ENCODE measurements around the gene UBE2D2. TPM values are rescaled to one million over a fixed set of nuclear protein-coding genes. Genes with fewer than 3 reads are reported as not detected.
A peak's percentile ranks its signal among the peaks of the same experiment; 100 is the strongest.

Gene UBE2D2
- total and polyA plus RNA-seq, 2 of the 13 experiments (the other 11 are each of a cell fraction or from before 2014, with no cell fraction given), result 79.1 to 109 TPM

DNA sequence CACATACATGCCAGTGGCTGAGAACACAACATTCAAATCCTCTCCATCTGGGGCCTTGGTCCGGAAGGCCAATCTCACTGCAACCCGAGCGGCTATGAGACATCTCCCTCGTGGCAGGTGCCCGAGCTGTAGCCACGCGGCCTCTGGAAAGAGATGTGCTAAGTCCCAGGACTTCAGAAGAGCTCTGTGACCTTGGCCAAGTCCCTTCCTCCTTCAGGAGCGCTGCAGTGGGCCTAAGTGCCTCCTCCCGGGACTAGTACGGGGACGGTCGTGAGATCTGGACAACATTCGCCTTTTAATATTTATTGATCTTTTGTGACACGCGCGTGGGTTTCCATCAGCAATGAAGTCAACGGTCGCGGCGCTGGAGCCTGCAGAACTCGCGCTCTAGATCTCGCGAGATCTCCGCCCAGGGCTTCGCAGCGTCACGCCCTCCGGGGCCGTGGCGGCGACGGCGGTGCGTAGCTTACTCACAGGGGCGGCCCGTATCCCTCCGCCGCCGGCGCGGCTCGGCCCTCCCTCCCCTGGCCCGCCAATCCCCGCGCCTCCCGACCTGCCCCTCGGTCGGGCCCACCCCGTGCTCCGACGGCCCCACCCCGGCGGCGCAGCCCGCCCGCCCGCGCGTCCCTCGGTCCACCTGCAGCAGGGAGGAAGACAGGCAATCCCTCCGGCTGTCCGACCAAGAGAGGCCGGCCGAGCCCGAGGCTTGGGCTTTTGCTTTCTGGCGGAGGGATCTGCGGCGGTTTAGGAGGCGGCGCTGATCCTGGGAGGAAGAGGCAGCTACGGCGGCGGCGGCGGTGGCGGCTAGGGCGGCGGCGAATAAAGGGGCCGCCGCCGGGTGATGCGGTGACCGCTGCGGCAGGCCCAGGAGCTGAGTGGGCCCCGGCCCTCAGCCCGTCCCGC is at the start of gene UBE2D2 (continued):
- TF ChIP-seq, protein P1, sequence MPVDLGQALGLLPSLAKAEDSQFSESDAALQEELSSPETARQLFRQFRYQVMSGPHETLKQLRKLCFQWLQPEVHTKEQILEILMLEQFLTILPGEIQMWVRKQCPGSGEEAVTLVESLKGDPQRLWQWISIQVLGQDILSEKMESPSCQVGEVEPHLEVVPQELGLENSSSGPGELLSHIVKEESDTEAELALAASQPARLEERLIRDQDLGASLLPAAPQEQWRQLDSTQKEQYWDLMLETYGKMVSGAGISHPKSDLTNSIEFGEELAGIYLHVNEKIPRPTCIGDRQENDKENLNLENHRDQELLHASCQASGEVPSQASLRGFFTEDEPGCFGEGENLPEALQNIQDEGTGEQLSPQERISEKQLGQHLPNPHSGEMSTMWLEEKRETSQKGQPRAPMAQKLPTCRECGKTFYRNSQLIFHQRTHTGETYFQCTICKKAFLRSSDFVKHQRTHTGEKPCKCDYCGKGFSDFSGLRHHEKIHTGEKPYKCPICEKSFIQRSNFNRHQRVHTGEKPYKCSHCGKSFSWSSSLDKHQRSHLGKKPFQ (CRISPR knock-in tag; IDR thresholded peaks at IDR 0.05; ENCODE audit: insufficient replicate concordance), result no peak
- TF ChIP-seq HDAC2 (CRISPR knock-in tag; IDR thresholded peaks at IDR 0.05) (peak; percentile 38; the same call in 1 of the 2 replicates), DRAP1 (CRISPR knock-in tag; IDR thresholded peaks at IDR 0.05) (peak; percentile 13; the same call in 1 of the 2 replicates), ADNP (CRISPR knock-in tag; IDR thresholded peaks at IDR 0.05) (no peak), ATM (IDR thresholded peaks at IDR 0.05; ENCODE audit: borderline replicate concordance) (no peak), MED8 (CRISPR knock-in tag; IDR thresholded peaks at IDR 0.05; ENCODE audit: insufficient replicate concordance) (no peak), KLF13 (CRISPR knock-in tag; IDR thresholded peaks at IDR 0.05) (no peak), ZNF879 (CRISPR knock-in tag; IDR thresholded peaks at IDR 0.05) (0 out of 2 replicates have a peak, but pooled peaks have one; percentile 35), ZBTB26 (CRISPR knock-in tag; IDR thresholded peaks at IDR 0.05; ENCODE audit: borderline replicate concordance) (no peak; the same call in 1 of the 2 replicates), KAT7 (CRISPR knock-in tag; IDR thresholded peaks at IDR 0.05; ENCODE audit: borderline replicate concordance) (no peak; the same call in 1 of the 2 replicates), TOE1 (CRISPR knock-in tag; IDR thresholded peaks at IDR 0.05) (0 out of 2 replicates have a peak, but pooled peaks have one; percentile 41), HMG20B (CRISPR knock-in tag; conservative IDR thresholded peaks at IDR 0.05) (no peak; the same call in 1 of the 2 replicates), ZNF670 (CRISPR knock-in tag; IDR thresholded peaks at IDR 0.05; ENCODE audit: borderline replicate concordance) (no peak), PITX1 (CRISPR knock-in tag; IDR thresholded peaks at IDR 0.05) (no peak), RBFOX2 (IDR thresholded peaks at IDR 0.05; ENCODE audit: low read depth, low read length) (peak; percentile 93), RFXANK (CRISPR knock-in tag; IDR thresholded peaks at IDR 0.05) (no peak), ZNF792 (CRISPR knock-in tag; IDR thresholded peaks at IDR 0.05) (peak; percentile 95)
- TF ChIP-seq, protein P2, sequence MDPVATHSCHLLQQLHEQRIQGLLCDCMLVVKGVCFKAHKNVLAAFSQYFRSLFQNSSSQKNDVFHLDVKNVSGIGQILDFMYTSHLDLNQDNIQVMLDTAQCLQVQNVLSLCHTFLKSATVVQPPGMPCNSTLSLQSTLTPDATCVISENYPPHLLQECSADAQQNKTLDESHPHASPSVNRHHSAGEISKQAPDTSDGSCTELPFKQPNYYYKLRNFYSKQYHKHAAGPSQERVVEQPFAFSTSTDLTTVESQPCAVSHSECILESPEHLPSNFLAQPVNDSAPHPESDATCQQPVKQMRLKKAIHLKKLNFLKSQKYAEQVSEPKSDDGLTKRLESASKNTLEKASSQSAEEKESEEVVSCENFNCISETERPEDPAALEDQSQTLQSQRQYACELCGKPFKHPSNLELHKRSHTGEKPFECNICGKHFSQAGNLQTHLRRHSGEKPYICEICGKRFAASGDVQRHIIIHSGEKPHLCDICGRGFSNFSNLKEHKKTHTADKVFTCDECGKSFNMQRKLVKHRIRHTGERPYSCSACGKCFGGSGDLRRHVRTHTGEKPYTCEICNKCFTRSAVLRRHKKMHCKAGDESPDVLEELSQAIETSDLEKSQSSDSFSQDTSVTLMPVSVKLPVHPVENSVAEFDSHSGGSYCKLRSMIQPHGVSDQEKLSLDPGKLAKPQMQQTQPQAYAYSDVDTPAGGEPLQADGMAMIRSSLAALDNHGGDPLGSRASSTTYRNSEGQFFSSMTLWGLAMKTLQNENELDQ (CRISPR knock-in tag; IDR thresholded peaks at IDR 0.05; ENCODE audit: borderline replicate concordance), result no peak
- TF ChIP-seq, protein P3, sequence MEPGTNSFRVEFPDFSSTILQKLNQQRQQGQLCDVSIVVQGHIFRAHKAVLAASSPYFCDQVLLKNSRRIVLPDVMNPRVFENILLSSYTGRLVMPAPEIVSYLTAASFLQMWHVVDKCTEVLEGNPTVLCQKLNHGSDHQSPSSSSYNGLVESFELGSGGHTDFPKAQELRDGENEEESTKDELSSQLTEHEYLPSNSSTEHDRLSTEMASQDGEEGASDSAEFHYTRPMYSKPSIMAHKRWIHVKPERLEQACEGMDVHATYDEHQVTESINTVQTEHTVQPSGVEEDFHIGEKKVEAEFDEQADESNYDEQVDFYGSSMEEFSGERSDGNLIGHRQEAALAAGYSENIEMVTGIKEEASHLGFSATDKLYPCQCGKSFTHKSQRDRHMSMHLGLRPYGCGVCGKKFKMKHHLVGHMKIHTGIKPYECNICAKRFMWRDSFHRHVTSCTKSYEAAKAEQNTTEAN (CRISPR knock-in tag; conservative IDR thresholded peaks at IDR 0.05), result 0 out of 2 replicates have a peak, but pooled peaks have one; percentile 41
- TF ChIP-seq, protein P4, sequence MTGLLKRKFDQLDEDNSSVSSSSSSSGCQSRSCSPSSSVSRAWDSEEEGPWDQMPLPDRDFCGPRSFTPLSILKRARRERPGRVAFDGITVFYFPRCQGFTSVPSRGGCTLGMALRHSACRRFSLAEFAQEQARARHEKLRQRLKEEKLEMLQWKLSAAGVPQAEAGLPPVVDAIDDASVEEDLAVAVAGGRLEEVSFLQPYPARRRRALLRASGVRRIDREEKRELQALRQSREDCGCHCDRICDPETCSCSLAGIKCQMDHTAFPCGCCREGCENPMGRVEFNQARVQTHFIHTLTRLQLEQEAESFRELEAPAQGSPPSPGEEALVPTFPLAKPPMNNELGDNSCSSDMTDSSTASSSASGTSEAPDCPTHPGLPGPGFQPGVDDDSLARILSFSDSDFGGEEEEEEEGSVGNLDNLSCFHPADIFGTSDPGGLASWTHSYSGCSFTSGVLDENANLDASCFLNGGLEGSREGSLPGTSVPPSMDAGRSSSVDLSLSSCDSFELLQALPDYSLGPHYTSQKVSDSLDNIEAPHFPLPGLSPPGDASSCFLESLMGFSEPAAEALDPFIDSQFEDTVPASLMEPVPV (CRISPR knock-in tag; IDR thresholded peaks at IDR 0.05), result no peak
